ENCODE data around the gene GPHA2. TPM values are rescaled to one million over a fixed set of nuclear protein-coding genes. Genes with fewer than 3 reads are reported as not detected.

The GPHA2 gene
- total and polyA plus RNA-seq, 10 of the 15 experiments (the other 5 are each of a cell fraction or from before 2014, with no cell fraction given), result not detected

- TF ChIP-seq MLLT1 (IDR thresholded peaks at IDR 0.05) (peak; percentile 69), RB1 (IDR thresholded peaks at IDR 0.05; ENCODE audit: borderline replicate concordance) (peak; percentile 81; the same call in 1 of the 2 replicates), SP1 (IDR thresholded peaks at IDR 0.05; ENCODE audit: low read depth, low read length) (peak; percentile 38), MXI1 (IDR thresholded peaks at IDR 0.05; ENCODE audit: low read depth, low read length) (no peak; the same call in 1 of the 2 replicates), STAT3 (IDR thresholded peaks at IDR 0.05; ENCODE audit: low read depth, low read length) (no peak), SMAD1 (IDR thresholded peaks at IDR 0.05; ENCODE audit: low read depth, partially characterized antibody) (no peak), EGR1 (IDR thresholded peaks at IDR 0.05; ENCODE audit: borderline replicate concordance in 1 of 2, low read depth in 2 of 2, low read length in 2 of 2) (no peak), SIX5 (IDR thresholded peaks at IDR 0.05; ENCODE audit: low read depth, low read length, severe bottlenecking) (no peak), RELA (IDR thresholded peaks at IDR 0.05; ENCODE audit: borderline replicate concordance, partially characterized antibody) (peak; percentile 18), ZNF592 (IDR thresholded peaks at IDR 0.05) (no peak; the same call in 1 of the 2 replicates), POU2F2 (IDR thresholded peaks at IDR 0.05; ENCODE audit: borderline replicate concordance, low read depth, low read length) (no peak), KLF5 (IDR thresholded peaks at IDR 0.05; ENCODE audit: partially characterized antibody) (peak; percentile 74), MTA3 (IDR thresholded peaks at IDR 0.05; ENCODE audit: borderline replicate concordance, low read length) (no peak), NRF1 (conservative IDR thresholded peaks at IDR 0.05; ENCODE audit: low read depth, low read length) (no peak), ETV6 (conservative IDR thresholded peaks at IDR 0.05 in 1 of 2, IDR thresholded peaks at IDR 0.05 in 1 of 2; ENCODE audit: borderline replicate concordance in 1 of 2, low read depth in 1 of 2) (no peak), TAF1 (IDR thresholded peaks at IDR 0.05; ENCODE audit: borderline replicate concordance, low read depth, low read length) (no peak)
- TF ChIP-seq, protein P1, sequence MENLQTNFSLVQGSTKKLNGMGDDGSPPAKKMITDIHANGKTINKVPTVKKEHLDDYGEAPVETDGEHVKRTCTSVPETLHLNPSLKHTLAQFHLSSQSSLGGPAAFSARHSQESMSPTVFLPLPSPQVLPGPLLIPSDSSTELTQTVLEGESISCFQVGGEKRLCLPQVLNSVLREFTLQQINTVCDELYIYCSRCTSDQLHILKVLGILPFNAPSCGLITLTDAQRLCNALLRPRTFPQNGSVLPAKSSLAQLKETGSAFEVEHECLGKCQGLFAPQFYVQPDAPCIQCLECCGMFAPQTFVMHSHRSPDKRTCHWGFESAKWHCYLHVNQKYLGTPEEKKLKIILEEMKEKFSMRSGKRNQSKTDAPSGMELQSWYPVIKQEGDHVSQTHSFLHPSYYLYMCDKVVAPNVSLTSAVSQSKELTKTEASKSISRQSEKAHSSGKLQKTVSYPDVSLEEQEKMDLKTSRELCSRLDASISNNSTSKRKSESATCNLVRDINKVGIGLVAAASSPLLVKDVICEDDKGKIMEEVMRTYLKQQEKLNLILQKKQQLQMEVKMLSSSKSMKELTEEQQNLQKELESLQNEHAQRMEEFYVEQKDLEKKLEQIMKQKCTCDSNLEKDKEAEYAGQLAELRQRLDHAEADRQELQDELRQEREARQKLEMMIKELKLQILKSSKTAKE (IDR thresholded peaks at IDR 0.05; ENCODE audit: low read depth, poor library complexity, severe bottlenecking), result no peak
- TF ChIP-seq, protein P2, sequence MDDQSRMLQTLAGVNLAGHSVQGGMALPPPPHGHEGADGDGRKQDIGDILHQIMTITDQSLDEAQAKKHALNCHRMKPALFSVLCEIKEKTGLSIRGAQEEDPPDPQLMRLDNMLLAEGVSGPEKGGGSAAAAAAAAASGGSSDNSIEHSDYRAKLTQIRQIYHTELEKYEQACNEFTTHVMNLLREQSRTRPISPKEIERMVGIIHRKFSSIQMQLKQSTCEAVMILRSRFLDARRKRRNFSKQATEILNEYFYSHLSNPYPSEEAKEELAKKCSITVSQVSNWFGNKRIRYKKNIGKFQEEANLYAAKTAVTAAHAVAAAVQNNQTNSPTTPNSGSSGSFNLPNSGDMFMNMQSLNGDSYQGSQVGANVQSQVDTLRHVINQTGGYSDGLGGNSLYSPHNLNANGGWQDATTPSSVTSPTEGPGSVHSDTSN (IDR thresholded peaks at IDR 0.05; ENCODE audit: insufficient replicate concordance, low read depth, low read length), result no peak
Measured at GRCh38 chr11:64887757-64888405, 47.8 kb downstream of the GPHA2 start (continued).

Data from GM12878 (cell line).